NCI-H748 treated with DMSO at 0.1 percent for 48 hours (cell line): ENCODE measurements around the gene GIT1.

Experiments used
- DNase-seq: peaks from one replicate; lab custom pipeline; 2025; lab: John Stamatoyannopoulos, UW

Gene GIT1

GRCh38 chr17:29593591-29594518 is 4.4 kb upstream of the GIT1 start:
- no peak for DNase-seq

GRCh38 chr17:29592850-29593551 is 3.6 kb upstream of the GIT1 start, which contains the start of gene ANKRD13B:
Gene ANKRD13B (plus strand): TSS chr17:29593132. CDS start chr17:29593622, 490 bp downstream.
- peak; percentile 14 for DNase-seq

- peak; percentile 90 for DNase-seq
These were observed 2.5 kb upstream of the GIT1 start for GRCh38 chr17:29591737-29592608.

GRCh38 chr17:29591146-29591736 is 1.8 kb upstream of the GIT1 start:
- no peak for DNase-seq

- no peak for DNase-seq
These were observed 1.1 kb upstream of the GIT1 start for GRCh38 chr17:29590411-29591145.

- peak; percentile 18 for DNase-seq
These were observed 661 bp downstream of the GIT1 start for GRCh38 chr17:29588562-29589411.

GRCh38 chr17:29588017-29588561 is 1.4 kb downstream of the GIT1 start:
- DNase-seq, result no peak

- no peak for DNase-seq
These were observed 1.9 kb downstream of the GIT1 start for GRCh38 chr17:29587591-29587990.

- DNase-seq, result no peak
These were observed 2.6 kb downstream of the GIT1 start for GRCh38 chr17:29586676-29587469.

- no peak for DNase-seq
These were observed 4.2 kb downstream of the GIT1 start for GRCh38 chr17:29585080-29585751.

GRCh38 chr17:29584452-29585079 is 4.9 kb downstream of the GIT1 start:
- DNase-seq, result no peak

- DNase-seq, result no peak
These were observed 5.9 kb downstream of the GIT1 start for GRCh38 chr17:29583324-29584248.

GRCh38 chr17:29582772-29583171 is 6.7 kb downstream of the GIT1 start:
- DNase-seq, result no peak

GRCh38 chr17:29582254-29582765 is 7.1 kb downstream of the GIT1 start:
- no peak for DNase-seq

- peak; percentile 29 for DNase-seq
These were observed 7.7 kb downstream of the GIT1 start for GRCh38 chr17:29581583-29582253.
